CD4-positive, alpha-beta T cell treated with Interferon alpha-2 for 1 hour (primary cell): ENCODE data around the gene DHRS7B.
"Not testable (repeated sequence)": the region's sequence is repeated elsewhere in the genome, so short reads cannot be mapped to it uniquely, and the experiment has no call there.

Source experiments
- DNase-seq, 2 donors: peaks; one replicate each; pipeline ENCODE4 v3.0.0-alpha.2; 2020 to 2022

DHRS7B gene

GRCh38 chr17:21185061-21185460 is 58.3 kb downstream of the DHRS7B start:
- DNase-seq = no peak

DNA sequence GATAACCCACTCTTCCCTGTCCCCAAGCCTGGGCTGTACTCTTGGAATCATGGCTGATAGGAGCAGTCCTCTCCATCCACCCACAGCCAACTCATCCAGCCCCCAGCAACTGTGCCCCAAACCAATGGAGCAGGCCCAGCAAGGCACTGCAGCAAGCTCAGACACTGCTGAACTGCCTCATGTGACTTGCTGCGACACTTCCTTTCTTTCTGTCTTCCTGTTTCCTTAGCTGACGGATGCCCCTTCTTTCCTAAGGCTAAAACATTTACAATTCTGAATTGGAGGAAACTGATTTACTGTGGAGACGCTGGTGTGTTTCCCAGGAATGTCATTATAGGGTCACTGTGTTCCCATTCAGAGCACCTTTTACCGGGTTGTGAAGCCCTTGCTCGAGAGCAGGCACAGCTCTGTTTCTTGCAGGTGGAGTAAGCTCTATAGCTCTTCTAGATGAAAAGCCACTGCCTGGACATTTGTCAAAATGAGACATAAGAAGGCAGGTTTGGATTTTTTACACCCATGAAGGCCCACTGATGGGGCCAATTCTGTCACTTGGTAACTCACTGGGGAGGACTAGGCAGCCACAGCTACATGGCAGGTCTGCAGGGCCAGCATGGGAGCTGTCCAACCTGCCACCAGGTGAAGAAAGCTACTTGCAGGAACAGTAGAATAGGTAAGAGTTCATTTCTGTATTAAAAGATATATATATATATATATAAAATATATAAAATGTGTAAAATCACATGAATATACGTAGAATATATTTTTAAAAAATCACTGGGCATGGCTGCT is 59.8 kb downstream of the DHRS7B start:
- no peak for DNase-seq

- no peak for DNase-seq
Measured at GRCh38 chr17:21189361-21189760, 62.6 kb downstream of the DHRS7B start.

DNA sequence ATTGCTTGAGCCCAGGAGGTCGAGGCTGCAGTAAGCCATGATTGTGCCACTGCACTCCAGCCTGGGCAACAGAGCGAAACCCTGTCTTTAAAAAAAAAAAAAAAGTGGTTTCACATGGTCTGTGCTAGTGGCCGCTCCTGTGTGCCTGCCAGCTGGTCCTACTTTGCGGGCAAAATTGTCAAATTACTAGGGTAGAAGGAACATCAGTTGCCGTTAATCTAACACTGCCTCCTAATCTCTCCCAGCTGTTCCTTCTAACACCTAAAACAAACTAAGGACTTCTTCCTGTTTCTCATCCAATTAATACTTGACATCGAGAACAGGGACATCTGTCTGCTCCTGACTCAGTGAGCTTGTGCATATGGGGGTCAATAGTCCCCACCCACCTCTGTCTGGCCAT is 63.3 kb downstream of the DHRS7B start:
- no peak for DNase-seq

DNA sequence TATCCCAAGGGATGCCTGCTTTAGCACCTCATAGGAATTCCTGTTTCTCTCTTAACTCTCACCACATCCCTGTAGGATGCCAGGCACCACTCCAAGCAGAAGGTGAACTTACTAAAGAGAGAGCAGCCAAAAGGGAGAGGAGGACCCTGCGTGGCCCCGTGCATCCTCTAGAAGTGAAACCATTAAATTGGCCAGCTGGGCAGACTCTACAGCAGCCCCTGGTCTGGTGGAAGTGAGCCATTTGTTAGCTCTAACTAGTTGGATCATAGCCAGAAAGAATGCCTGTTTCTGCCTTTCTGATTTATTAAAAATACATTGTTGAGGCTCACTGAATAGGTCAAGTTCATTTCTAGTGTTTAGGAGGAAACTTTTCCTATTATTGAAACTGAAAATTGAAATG is 64.9 kb downstream of the DHRS7B start:
- no peak for DNase-seq

DNA sequence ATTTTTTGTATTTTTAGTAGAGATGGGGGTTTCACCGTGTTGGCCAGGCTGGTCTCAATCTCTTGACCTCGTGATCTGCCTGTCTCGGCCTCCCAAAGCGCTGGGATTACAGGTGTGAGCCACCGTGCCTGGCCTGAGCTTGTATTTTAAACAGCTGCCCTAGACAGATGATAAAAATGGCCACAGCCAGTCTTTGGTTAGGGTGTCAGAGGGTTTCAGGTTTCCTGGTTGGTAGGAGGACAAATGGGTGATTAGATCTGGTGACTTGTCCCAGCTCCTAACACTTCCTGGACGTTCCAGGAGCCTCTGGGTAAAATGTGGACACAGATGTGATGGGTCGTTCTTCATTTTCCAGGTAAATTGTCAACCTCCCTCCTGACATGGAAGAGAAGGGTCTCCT is 65.7 kb downstream of the DHRS7B start:
- not testable (repeated sequence) for DNase-seq

DNA sequence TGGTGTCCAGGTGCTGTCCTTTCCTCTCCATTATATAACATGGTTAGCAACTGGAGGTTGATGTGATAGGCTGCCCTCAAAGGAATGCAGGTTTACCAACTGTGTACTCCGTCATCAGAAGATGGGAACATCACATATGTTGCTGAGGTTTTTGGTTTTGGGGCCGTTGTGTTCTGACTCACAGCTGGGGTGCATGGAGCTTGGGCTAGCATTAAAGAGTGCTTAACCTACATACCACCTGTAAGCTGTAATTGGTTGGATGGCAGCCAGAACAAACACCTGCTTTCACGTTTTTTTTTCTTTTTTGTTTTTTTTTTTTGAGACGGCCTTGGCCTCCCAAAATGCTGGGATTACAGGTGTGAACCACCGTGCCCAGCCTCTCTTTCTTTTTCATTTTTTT is 66.3 kb downstream of the DHRS7B start:
- no peak for DNase-seq

DNA sequence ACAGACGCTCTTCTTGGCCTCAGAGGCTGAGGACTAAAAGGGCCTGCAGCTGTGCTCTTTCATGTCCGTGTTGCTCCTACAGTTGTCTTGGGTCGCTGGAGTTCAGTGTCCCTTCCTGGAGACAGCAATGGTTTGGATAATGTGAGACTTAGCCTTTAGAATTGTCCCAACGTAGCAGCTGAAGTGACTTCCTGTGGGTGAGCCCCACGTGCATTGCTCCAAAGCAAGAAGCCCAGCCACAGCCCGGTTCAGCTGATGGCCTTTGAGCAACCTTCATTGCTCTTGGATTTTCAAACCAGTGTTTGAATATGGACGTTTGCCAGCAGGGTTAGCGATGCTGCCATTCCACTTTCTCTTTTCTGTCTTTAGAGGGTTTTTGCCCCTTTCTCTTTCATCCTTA is 67.5 kb downstream of the DHRS7B start:
- DNase-seq = no peak

DNA sequence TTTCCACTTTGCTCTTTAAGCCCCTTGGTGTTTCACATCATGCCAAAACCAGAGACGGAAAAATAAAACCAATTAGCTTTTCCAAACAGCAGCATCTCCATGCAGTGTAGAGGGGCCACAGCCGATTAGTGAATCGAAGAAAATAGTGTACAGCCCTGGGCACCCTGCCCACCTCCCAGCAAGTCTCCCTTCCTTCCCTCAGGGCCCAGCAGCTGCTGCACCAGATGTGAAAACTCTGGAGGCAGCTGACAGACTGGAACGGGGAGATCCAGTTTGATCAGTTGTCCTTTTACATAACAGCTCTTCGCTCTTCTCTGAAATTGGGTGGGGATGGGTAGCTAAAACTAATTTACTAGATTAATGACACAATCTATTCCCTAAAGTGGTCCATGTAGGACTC is 67.9 kb downstream of the DHRS7B start:
- DNase-seq = no peak

- DNase-seq = no peak
Measured at GRCh38 chr17:21196126-21196525, 69.4 kb downstream of the DHRS7B start.

DNA sequence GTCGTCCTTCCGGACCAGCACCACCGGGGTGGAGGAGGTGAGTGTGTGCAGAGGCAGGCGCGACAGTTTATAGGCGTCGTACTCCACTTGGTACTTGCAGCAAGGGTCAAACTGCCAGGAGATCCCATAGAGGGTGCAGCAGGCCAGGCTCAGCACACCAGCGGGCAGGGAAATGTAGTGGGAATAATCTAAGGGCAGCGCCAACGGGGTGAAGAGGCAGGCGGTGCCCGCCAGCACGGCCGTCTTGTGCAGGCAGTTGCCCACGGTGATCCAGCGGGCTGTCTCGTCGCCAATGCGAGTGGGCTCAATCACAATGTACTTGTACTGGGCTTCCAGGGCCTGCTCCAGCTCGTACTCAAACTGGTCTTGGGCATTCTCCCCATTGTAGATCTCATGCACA is 71.6 kb downstream of the DHRS7B start:
- DNase-seq = no peak

DNA sequence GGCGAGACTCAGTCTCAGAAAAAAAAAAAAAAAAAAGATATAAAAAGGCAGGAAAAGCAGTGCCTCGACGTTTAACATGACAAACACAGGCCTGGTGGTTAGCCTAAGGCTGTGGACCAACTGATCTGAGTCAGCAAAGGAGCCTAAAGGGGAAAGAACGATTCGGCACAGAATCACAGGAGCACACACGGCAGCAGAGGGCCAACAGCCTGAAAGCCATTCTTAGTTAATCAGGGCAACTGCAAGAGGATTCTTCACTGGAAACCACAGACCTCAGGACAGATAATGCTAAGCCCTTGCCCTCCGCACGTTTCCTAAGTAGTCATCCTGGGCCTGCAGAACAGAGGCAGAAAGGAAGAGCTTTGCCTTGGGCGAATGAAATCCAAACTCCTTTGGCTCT is 72.5 kb downstream of the DHRS7B start:
- DNase-seq = no peak

DNA sequence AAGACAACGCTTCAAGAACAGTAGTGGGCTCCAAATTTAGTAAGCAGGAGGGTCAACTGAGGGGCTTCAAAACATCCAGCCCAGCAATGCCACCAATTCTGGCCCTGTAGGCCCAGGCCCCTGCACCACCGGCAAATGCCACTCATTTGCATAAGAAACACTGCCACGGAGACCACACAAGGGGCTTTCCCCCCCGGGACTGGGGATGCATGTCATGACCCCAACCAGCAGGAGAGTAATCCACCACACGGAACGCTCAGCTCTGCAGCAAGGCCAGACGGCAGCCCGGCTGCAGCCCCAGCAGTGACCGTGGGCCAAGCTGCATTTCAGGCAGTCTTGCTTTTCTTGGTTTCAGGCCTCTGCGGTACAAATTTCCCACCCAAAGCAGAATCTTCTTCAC is 73.1 kb downstream of the DHRS7B start:
- DNase-seq = no peak

DNA sequence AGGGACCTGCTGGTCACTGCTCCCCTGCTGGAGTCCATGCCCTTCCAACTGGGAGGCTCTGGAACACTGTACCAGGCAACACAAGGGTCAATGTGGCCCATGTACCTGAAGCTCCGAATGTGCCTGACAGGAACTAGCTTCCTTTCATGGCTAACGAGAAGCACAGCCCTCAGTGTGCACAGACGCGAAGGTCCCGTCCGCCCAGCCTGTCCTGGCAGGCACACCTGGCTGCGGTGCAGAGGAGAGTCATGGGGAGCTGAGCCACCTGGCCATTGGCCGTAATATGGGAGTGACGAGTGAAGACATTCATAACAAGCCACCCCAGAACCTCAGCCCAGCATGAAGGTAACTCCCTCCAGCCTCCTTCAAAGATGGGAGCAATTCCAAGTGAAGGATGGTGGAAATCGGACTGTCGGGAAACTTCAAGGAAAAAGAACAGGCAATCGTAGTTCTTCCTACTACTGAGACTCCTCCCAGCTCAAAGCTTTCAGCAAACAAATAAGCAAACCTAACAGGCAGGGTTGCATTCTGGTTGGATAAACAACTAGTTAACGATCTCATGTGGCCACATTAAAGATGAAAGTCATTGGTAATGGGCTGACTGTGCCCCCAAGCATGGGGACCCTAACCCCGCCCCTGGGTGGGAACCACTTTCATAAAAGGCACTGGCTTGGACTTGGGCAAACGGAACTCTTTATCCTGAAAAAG is 74.0 kb downstream of the DHRS7B start:
- no peak for DNase-seq

DNA sequence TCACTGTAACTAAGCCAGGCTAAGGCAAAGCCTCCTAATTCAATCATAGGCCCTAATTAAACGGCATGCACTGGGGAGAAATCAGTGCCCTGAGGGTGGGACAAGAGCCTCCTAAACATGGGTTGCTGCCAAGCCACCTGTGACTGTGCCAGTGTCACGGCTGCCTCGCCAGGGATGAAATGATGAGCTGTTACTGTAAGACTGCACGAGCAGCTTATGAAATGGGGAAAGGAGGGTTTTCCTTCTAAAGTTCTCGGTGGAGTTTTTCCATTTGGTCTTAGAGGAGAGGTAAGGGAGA is 74.5 kb downstream of the DHRS7B start:
- DNase-seq = no peak

DNA sequence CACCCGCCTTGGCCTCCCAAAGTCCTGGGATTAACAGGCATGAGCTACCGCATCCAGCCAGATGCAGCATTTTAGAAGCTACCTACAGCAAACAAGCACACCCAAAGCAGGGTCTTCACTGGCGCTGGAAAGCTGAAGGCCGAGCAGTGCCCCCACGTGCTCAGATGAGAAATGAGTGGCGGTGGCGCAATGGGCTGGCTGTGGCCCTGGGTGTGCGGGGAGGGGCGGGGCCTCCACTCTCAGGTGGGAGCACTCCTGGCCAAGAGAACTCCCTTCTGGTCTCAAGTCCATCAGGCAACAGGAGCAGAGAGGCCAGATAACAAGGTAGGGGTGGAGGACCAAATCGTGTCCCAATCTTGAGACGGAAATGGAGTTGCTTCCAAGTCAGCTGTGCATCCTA is 75.1 kb downstream of the DHRS7B start:
- no peak for DNase-seq

- no peak for DNase-seq
Measured at GRCh38 chr17:21202512-21202911, 75.7 kb downstream of the DHRS7B start.

GRCh38 chr17:21204935-21205334 is 78.2 kb downstream of the DHRS7B start:
- no peak for DNase-seq

DNA sequence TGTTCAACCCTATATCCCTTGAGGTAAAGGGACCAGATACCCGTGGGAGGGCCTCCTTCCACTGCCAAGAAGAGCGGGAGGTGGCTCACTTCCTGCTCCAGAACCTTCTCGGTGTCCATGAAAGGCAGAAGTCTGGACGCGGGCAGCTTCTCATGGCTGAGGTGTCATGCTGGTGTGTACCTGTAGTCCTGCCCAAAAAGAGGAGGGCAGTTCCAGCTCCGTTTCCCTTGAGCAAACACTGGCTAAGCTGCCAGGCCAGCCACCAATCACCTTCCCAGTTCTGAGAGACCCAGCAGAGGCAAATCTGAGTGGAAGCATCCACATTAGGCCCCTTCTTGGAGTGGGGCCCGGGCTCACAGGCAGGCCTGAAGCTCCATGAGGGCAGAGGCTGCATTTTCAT is 81.6 kb downstream of the DHRS7B start:
- DNase-seq = no peak

GRCh38 chr17:21209511-21210175 is 82.9 kb downstream of the DHRS7B start:
- no peak for DNase-seq

DNA sequence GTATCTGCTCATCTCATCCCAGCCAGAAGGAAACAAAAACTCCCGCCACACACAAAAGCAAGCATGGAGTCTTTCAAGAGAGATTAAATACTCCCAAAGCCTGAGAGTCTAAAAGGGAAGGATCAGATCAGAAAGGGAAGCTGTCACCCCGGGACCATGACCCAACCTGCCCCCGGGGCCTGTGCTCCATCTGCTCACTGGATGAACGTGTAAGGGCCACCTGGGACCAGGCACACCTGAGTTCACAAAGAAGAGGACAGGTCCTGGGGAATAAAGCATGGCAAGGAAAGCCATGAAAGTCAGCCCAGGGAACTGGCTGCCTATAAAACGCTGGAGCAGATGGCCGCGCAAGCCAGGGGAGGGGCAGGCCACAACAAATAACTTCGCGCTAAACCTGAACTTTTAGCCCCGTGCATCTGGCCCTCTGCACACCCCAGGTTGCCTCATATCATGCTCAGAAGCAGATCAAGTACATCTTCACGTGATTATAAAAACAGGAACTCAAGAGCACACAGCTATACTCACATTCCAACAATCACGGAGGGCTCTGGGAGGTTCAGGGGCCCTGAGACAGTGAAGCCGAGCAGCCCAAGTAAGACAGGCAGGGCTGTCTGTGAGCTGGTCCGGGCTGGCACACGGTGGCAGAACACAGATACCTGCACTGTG is 83.8 kb downstream of the DHRS7B start:
- DNase-seq = no peak

- no peak for DNase-seq
Measured at GRCh38 chr17:21211825-21212479, 85.2 kb downstream of the DHRS7B start.
